ENCODE measurements around the gene RNF130.
"Not testable (repeated sequence)": the region's sequence is repeated elsewhere in the genome, so short reads cannot be mapped to it uniquely, and the experiment has no call there.

RNF130 gene

DNA sequence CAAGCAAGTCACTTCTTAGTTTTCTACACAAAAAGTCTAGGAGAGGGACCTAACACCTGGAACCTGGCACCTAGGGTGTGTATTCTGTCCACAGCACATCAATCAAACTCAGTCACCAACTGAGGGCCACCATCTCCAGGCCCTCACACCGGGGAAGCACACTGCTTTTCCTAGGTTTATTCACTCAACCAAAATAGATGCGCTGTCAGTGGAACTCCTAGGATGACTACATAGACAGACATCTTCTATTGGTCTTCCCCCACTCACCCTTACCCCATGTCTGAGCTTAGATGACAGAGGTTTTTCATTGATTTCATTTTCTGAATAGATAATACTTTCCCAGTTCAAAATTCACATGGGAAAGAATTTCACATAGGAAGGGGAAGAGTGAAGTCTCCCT is 59.2 kb downstream of the RNF130 start:
- DNase-seq = no peak

- DNase-seq = no peak
These were observed 60.9 kb downstream of the RNF130 start for GRCh38 chr5:180010636-180011035.

GRCh38 chr5:180009581-180009980 is 62.0 kb downstream of the RNF130 start:
- DNase-seq = no peak

DNA sequence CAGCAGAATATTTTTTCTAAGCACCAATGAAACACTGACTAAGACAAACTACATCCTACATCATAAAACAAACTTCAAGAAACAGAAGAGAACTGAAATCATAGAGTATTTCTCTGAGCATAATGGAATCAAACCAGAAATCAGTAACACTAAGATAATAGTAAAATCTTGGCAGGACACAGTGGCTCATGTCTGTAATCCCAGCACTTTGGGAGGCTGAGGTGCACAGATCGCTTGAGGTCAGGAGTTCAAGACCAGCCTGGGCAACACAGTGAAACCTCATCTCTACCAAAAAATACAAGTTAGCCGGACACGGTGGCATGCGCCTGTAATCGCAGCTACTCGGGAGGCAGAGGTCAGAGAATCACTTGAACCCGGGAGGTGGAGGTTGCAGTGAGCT is 63.1 kb downstream of the RNF130 start:
- no peak for DNase-seq

- peak; percentile 78 for DNase-seq
These were observed 64.0 kb downstream of the RNF130 start for GRCh38 chr5:180007582-180007981.

DNA sequence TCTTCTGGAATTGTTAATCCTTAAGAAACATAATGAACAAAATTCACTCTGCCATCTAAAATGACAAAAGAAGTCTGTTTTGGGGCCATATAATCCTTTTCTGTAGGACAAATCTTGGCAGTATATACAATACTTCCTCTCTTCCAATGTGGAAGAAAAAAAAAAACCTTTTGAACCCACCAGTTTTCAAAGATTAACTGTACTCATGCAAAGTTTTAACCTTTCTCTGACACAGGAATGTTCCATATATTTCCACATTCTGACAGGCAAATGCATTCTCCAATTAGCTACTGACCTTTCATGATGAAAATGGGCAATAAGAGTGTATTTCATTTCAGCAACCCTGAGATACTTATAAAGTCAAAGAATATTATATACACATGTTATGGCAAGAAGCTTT is 65.4 kb downstream of the RNF130 start:
- no peak for DNase-seq

DNA sequence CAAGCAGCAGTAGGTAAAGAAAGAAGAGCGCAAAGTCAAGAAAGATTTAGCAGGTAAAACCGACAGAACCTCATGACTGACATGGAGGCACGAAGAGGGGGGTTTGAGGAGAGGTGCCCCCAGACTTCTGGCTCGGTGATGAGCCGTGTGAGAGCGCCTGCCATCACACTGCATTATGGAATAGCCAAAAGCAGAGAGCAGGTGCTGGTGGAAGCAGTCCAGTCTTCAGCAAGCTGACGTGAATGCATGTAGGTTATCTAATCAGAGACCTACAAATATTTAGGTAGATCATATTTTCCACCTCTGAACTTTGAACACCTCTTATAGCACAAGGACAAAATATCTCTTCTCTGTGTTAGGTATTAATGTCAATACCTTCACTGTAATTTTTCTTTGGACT is 68.4 kb downstream of the RNF130 start:
- DNase-seq = no peak

DNA sequence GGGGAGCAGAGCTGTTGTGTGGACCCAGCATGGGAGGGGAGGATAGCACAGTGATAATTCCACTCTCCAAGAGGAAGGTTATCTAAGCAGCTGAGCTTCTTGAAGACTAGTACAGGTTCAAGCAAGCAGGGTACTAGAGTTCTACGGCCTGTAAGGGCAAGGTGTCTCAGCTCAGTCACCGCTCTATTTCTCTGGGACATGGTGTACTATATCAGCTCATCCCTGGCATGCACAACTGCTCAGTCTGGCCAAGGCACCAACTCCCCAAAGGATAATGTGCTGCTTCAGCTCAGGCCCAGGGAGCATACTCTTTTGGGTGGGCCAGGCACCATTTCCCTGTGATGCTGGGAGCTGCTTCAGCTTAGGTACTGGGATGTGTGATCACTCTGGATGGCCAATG is 69.8 kb downstream of the RNF130 start:
- no peak for DNase-seq

DNA sequence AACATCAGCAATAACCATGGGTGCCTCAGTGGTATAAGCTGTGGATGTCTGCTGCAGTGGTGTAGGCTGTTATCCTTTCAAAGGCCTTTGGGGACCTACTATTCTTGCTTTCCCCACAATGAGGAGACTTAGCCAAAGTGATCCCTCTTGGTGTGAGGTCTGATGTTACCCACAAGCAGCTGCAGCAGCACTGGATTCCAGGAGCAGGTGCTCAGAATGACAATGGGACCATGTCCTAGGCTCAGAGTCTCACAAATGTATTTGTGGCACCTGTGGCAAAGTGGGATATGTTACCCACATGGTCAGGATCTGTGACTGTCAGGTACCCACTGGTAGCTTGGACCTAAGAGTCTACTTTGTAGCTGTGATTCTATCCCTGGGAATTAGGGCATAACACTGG is 70.4 kb downstream of the RNF130 start:
- no peak for DNase-seq

- no peak for DNase-seq
These were observed 73.1 kb downstream of the RNF130 start for GRCh38 chr5:179998485-179998884.

GRCh38 chr5:179994583-179995323 is 76.8 kb downstream of the RNF130 start:
- DNase-seq = no peak

- DNase-seq = not testable (repeated sequence)
These were observed 78.7 kb downstream of the RNF130 start for GRCh38 chr5:179992855-179993254.

- DNase-seq = no peak
These were observed 80.5 kb downstream of the RNF130 start for GRCh38 chr5:179991106-179991505.

DNA sequence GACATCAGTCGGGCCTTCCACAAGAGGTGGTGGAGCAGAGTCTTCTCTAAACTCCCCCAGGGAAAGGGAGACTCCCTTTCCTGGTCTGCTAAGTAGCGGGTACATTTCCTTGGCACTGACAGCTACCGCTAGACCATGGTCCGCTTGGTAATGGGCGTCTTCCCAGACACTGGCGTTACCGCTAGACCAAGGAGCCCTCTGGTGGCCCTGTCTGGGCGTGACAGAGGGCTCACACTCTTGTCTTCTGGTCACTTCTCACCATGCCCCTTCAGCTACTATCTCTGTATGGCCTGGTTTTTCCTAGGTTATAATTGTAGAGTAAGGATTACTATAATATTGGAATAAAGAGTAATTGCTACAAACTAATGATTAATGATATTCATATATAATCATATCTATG is 81.0 kb downstream of the RNF130 start:
- DNase-seq = not testable (repeated sequence)

DNA sequence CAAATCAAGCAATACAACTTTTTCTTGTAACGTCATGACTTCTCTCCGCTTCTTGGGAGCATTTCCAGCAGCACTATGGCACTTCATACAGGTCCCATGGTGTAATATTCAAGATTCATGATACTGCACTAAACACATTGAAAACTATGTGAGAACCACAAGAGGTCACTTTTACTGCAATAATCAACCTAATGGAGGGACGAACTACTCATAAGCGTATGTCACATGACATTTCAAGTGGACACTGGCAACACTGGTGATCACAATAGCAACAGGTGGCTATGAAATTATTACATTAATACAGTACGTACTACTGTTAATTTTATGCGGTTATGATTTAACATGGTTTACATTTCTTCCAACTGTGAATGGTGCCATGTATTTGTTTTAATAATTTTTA is 85.2 kb downstream of the RNF130 start:
- DNase-seq = no peak

GRCh38 chr5:179981636-179982035 is 89.9 kb downstream of the RNF130 start:
- no peak for DNase-seq

- DNase-seq = no peak
These were observed 90.8 kb downstream of the RNF130 start for GRCh38 chr5:179980767-179981166.

DNA sequence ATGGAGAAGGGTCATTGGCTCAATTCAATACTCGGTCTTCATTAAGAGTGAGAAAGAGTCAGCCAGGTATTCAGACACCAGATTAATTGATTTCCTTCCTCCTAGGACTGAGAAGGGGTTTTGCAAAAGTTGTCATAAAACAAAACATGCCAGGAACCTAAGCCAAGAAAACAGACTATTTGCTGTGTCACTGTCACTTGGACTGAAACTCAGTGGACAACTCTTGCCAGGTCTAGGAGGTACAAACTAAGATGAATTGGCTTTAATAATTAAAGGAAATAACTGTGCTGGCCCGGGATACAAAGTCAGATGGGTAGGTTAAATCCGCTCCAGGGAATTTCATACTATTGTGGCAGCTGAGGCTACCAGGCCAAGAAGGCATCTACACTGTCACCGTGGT is 92.8 kb downstream of the RNF130 start:
- no peak for DNase-seq

DNA sequence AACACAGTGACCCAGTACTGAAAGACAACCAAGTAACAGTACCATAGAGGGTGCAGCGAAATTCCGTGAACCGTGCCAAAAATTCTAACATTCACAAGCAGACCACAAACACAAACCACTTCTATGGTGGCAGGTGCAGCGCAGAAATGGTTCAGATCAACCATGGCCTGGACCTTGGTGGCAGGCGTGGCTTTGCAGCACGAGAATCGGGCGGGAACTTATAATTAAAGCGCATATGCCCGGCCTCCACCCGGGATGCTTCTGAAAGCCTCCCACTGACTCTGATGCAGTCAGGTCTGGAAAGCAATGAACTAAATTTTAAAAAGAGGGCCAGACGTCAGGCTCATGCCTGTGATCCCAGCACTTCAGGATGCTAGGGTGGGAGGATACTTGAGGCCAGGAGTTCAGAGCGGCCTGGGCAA is 95.8 kb downstream of the RNF130 start:
- no peak for DNase-seq

- peak; percentile 80 for DNase-seq
These were observed 96.4 kb downstream of the RNF130 start for GRCh38 chr5:179974946-179975712.

- DNase-seq = peak; percentile 97
These were observed 97.2 kb downstream of the RNF130 start for GRCh38 chr5:179974246-179974945.

DNA sequence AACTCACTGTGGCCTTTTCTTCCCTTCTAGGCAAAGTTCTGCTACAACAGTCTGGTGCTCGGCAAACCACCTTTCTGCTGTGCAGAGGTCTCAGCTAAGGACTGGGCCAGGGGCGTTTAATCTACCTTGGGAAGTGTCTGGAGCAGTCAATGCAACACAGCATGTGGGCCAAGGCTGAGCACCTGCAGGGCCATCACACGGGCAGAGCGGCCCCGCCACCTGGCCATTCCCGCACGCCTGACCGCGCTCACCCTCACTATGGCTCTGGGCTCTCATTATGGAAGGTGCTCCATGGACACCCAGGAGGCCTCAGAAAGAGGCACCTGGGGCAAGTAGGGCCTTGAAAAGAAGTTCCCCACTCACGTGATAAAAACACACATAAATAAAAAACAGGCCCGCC is 98.2 kb downstream of the RNF130 start:
- DNase-seq = no peak

- no peak for DNase-seq
These were observed 102.4 kb downstream of the RNF130 start for GRCh38 chr5:179969110-179969509.

DNA sequence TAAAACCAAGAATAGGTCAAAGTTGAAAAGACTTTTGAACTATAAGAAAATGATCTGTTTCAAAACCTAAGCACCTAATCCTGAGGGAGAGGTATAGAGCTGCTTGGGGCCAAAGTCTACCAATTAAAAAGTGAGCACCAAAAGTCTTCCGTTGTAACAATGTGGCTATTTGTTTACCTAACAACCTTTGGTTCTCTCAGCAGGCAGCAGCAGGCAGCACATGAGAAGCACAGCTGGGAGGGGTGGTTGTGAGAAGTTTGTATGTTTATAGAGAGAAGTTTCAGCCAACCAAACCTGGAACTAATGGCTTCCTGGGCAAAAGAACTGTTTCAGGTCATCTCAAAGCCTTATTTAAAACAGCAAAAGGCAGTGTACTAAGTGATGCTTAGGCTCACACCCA is 104.1 kb downstream of the RNF130 start:
- no peak for DNase-seq
